OCI-LY3 (cell line): ENCODE measurements around the gene NOP14.

Experiments
- CTCF ChIP-seq: fragments of 200-600, 300-600 bp; sonication (generic); IDR thresholded peaks from 2 replicates; pipeline ENCODE4 v1.5.1; 2014; ENCODE audit warnings: antibody characterized with exemption, low read length, low read depth
- EZH2phosphoT487 ChIP-seq: fragments of 200-600 bp; shearing (Covaris generic); IDR thresholded peaks from 2 replicates; pipeline ENCODE4 v1.6.1; 2018; ENCODE audit warnings: antibody characterized with exemption, mixed run types, low read depth

DNA sequence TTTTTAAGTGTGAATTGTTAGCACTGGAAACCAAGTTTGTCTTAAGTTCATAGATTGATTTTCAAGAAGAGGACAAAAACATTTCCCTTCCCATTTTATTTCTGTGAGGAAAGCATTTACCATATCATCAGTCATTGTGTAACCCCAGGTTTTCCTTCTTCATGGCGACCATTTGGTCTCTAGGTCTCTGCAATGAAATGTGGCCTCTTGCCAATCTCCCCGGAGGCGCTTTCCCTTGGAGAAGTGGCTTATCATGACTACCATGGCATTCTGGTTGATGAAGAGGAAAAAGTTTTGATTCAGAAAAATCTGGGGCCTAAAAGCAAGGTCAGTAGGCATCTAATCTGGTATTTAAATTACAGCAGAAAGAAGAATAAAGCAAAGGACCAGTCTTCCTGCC is 65.2 kb downstream of the NOP14 start:
- TF ChIP-seq CTCF (no peak), EZH2phosphoT487 (no peak)
